Measurements from ENCODE around the gene RAB26.
A peak's percentile ranks its signal among the peaks of the same experiment; 100 is the strongest.

Gene RAB26

DNA sequence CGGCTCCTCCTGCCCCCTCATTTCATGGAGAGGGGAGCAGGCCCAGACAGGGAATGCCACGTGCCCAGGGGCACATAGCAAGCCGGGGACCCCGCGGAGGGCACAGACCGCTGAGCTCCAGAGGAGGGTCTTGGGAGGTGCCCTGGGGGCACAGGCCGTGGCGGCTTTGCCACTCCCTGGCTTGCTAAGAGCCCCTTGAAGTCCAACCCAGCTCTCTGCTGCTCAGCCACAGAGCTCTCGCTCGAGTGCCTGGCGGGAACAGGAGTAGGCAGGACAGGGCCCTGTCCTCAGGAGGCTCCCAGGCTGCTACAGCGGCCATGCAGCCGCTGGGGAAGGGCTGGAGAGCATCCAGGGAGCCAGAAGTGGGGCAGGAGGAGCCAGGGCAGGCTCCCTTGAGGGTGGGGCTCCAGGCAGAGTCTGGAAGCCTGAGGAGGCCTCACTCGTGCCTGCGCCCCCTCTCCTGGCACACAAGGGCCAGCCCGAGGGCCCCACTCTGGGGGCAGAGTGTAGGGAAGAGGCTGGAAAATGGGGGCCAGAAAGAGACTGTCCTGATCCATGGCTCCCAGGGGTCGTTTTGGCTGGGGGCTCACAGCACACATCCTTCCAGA is 4.4 kb upstream of the RAB26 start:
- Histone ChIP-seq H3K4me1 (ENCODE audit: control insufficient read depth, insufficient read depth, low read length) (no peaks in the 10 kb centered on the region; the same call in 1 of the 2 replicates), H3K9me3 (ENCODE audit: control insufficient read depth, insufficient read depth, low read length) (no peaks in the 10 kb centered on the region), H3K4me3 (ENCODE audit: low read length) (no peak overlapping the region), H3K27ac (ENCODE audit: low read length) (no peak overlapping the region), H3K27me3 (ENCODE audit: control insufficient read depth, insufficient read depth, low read length) (no peaks in the 10 kb centered on the region), H3K36me3 (ENCODE audit: control insufficient read depth, insufficient read depth, low read length) (no peaks in the 10 kb centered on the region)
- WGBS (ENCODE audit: insufficient coverage, insufficient read length): no CpG with 5 or more reads among the region's 17 CpGs
- no peak for DNase-seq (ENCODE audit: low read depth, low spot score)

DNA sequence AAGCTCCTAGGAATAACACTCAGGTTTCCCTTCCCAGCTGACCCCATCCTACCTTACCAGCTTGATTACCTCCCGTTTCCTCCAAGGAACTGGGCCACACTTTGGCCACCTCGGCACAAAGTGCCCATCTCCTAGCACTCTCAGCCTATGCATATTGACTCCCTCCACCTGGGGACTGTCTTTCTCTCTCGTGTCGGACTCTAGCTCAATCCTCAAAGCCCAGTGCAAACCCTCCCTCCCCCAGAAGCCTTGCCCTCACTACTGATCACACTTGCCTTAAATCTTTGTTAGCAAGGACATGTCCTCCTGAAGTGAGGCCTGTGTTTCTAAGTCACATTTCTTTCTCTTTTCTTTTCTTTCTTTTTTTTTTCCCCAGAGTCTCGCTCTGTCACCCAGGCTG is 2.6 kb upstream of the RAB26 start:
- WGBS (ENCODE audit: insufficient coverage, insufficient read length): no CpG with 5 or more reads among the region's 5 CpGs
- no peak overlapping the region for H3K27ac ChIP-seq (ENCODE audit: low read length)
- H3K9me3 ChIP-seq (ENCODE audit: control insufficient read depth, insufficient read depth, low read length): no peaks in the 10 kb centered on the region
- DNase-seq (ENCODE audit: low read depth, low spot score): no peak
- H3K36me3 ChIP-seq (ENCODE audit: control insufficient read depth, insufficient read depth, low read length): no peaks in the 10 kb centered on the region
- no peak overlapping the region for H3K4me3 ChIP-seq (ENCODE audit: low read length)
- H3K27me3 ChIP-seq (ENCODE audit: control insufficient read depth, insufficient read depth, low read length): no peaks in the 10 kb centered on the region
- H3K4me1 ChIP-seq (ENCODE audit: control insufficient read depth, insufficient read depth, low read length): peaks cover 7% of the 10 kb centered on the region

DNA sequence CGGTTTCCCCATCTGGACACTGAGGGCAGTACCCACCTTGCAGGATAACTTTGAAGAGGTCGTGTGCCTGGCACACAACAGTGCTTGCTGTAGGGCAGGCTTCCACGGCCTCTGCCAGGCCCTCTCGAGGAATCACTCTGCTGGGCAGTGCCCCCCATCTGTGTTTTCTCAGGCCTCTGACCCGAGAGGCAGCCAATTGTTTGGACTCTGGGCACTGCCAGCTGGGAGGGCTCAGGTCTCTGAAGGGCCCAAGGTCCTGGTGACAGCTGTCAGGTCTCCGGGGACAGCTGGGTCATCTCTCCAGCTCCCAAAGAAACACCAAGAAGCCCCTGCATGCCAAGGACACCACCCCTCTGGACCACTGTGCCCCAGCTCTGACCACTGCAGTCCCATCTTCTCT is 1.0 kb upstream of the RAB26 start:
- no peaks in the 10 kb centered on the region for H3K9me3 ChIP-seq (ENCODE audit: control insufficient read depth, insufficient read depth, low read length)
- peaks cover 5% of the 10 kb centered on the region for H3K36me3 ChIP-seq (ENCODE audit: control insufficient read depth, insufficient read depth, low read length)
- H3K4me1 ChIP-seq (ENCODE audit: control insufficient read depth, insufficient read depth, low read length): peaks cover 13% of the 10 kb centered on the region
- H3K27ac ChIP-seq (ENCODE audit: low read length): no peak overlapping the region
- H3K27me3 ChIP-seq (ENCODE audit: control insufficient read depth, insufficient read depth, low read length): no peaks in the 10 kb centered on the region
- H3K4me3 ChIP-seq (ENCODE audit: low read length): no peak overlapping the region
- no CpG with 5 or more reads among the region's 6 CpGs for WGBS (ENCODE audit: insufficient coverage, insufficient read length)
- no peak for DNase-seq (ENCODE audit: low read depth, low spot score)

- H3K4me3 ChIP-seq (ENCODE audit: low read length): peak overlapping the region; percentile 47; the same call in 1 of the 2 replicates
- DNase-seq (ENCODE audit: low read depth, low spot score): no peak
- no peak overlapping the region for H3K27ac ChIP-seq (ENCODE audit: low read length)
- no peaks in the 10 kb centered on the region for H3K9me3 ChIP-seq (ENCODE audit: control insufficient read depth, insufficient read depth, low read length)
- no CpG with 5 or more reads among the region's 62 CpGs for WGBS (ENCODE audit: insufficient coverage, insufficient read length)
- peaks cover 17% of the 10 kb centered on the region for H3K4me1 ChIP-seq (ENCODE audit: control insufficient read depth, insufficient read depth, low read length)
- no peaks in the 10 kb centered on the region for H3K27me3 ChIP-seq (ENCODE audit: control insufficient read depth, insufficient read depth, low read length)
- peaks cover 20% of the 10 kb centered on the region for H3K36me3 ChIP-seq (ENCODE audit: control insufficient read depth, insufficient read depth, low read length)
Measured at GRCh38 chr16:2148714-2149629, 547 bp downstream of the RAB26 start.

GRCh38 chr16:2149630-2150417 is 1.4 kb downstream of the RAB26 start:
- H3K4me1 ChIP-seq (ENCODE audit: control insufficient read depth, insufficient read depth, low read length): peaks cover 17% of the 10 kb centered on the region
- peaks cover 21% of the 10 kb centered on the region for H3K36me3 ChIP-seq (ENCODE audit: control insufficient read depth, insufficient read depth, low read length)
- no peaks in the 10 kb centered on the region for H3K27me3 ChIP-seq (ENCODE audit: control insufficient read depth, insufficient read depth, low read length)
- no peak overlapping the region; the same call in 1 of the 2 replicates for H3K4me3 ChIP-seq (ENCODE audit: low read length)
- H3K27ac ChIP-seq (ENCODE audit: low read length): no peak overlapping the region
- H3K9me3 ChIP-seq (ENCODE audit: control insufficient read depth, insufficient read depth, low read length): no peaks in the 10 kb centered on the region
- no CpG with 5 or more reads among the region's 24 CpGs for WGBS (ENCODE audit: insufficient coverage, insufficient read length)
- no peak for DNase-seq (ENCODE audit: low read depth, low spot score)

GRCh38 chr16:2150418-2151187 is 2.2 kb downstream of the RAB26 start:
- H3K4me3 ChIP-seq (ENCODE audit: low read length): no peak overlapping the region
- WGBS (ENCODE audit: insufficient coverage, insufficient read length): no CpG with 5 or more reads among the region's 18 CpGs
- no peak overlapping the region for H3K27ac ChIP-seq (ENCODE audit: low read length)
- no peak for DNase-seq (ENCODE audit: low read depth, low spot score)
- no peaks in the 10 kb centered on the region for H3K27me3 ChIP-seq (ENCODE audit: control insufficient read depth, insufficient read depth, low read length)
- H3K9me3 ChIP-seq (ENCODE audit: control insufficient read depth, insufficient read depth, low read length): no peaks in the 10 kb centered on the region
- peaks cover 21% of the 10 kb centered on the region for H3K36me3 ChIP-seq (ENCODE audit: control insufficient read depth, insufficient read depth, low read length)
- peaks cover 17% of the 10 kb centered on the region for H3K4me1 ChIP-seq (ENCODE audit: control insufficient read depth, insufficient read depth, low read length)

- H3K36me3 ChIP-seq (ENCODE audit: control insufficient read depth, insufficient read depth, low read length): peaks cover 21% of the 10 kb centered on the region
- WGBS (ENCODE audit: insufficient coverage, insufficient read length): no CpG with 5 or more reads among the region's 13 CpGs
- DNase-seq (ENCODE audit: low read depth, low spot score): no peak
- no peak overlapping the region for H3K4me3 ChIP-seq (ENCODE audit: low read length)
- peaks cover 17% of the 10 kb centered on the region for H3K4me1 ChIP-seq (ENCODE audit: control insufficient read depth, insufficient read depth, low read length)
- H3K9me3 ChIP-seq (ENCODE audit: control insufficient read depth, insufficient read depth, low read length): no peaks in the 10 kb centered on the region
- H3K27ac ChIP-seq (ENCODE audit: low read length): no peak overlapping the region
- H3K27me3 ChIP-seq (ENCODE audit: control insufficient read depth, insufficient read depth, low read length): no peaks in the 10 kb centered on the region
Measured at GRCh38 chr16:2151188-2152091, 3.0 kb downstream of the RAB26 start.

DNA sequence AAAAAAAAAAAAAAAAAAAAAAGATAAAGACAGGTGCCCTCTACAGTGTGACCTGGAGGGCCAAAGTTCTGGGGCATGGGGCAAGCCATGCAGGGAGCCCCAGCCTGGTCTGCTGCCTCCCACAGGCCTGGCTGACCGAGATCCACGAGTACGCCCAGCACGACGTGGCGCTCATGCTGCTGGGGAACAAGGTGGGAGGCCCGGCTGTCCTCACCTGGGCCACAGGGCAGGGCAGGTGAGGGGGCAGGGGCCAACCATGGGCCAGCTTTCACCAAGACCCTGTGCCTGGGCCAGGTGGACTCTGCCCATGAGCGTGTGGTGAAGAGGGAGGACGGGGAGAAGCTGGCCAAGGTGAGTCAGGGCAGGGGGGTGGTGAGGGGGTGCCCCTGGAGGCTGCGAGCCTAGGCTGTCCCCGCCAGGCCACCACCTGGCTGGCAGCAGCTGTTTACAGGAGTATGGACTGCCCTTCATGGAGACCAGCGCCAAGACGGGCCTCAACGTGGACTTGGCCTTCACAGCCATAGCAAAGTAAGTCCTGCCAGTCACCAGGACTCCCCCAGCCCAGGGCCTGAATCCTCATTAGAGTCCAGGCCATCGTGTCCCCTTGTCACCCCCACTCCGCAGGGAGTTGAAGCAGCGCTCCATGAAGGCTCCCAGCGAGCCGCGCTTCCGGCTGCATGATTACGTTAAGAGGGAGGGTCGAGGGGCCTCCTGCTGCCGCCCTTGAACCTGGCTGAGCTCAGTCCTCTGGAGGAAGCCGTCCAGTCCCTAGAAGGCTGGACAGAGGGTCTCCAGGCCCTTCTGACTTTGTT is 4.5 kb downstream of the RAB26 start:
- DNase-seq (ENCODE audit: low read depth, low spot score): no peak
- H3K27ac ChIP-seq (ENCODE audit: low read length): peak overlapping the region; percentile 12
- no CpG with 5 or more reads among the region's 25 CpGs for WGBS (ENCODE audit: insufficient coverage, insufficient read length)
- peaks cover 20% of the 10 kb centered on the region for H3K4me1 ChIP-seq (ENCODE audit: control insufficient read depth, insufficient read depth, low read length)
- peaks cover 21% of the 10 kb centered on the region for H3K36me3 ChIP-seq (ENCODE audit: control insufficient read depth, insufficient read depth, low read length)
- no peaks in the 10 kb centered on the region for H3K9me3 ChIP-seq (ENCODE audit: control insufficient read depth, insufficient read depth, low read length)
- no peaks in the 10 kb centered on the region for H3K27me3 ChIP-seq (ENCODE audit: control insufficient read depth, insufficient read depth, low read length)
- peak overlapping the region; percentile 82 for H3K4me3 ChIP-seq (ENCODE audit: low read length)
